Measurements from ENCODE around the gene COMT.

COMT gene

DNA sequence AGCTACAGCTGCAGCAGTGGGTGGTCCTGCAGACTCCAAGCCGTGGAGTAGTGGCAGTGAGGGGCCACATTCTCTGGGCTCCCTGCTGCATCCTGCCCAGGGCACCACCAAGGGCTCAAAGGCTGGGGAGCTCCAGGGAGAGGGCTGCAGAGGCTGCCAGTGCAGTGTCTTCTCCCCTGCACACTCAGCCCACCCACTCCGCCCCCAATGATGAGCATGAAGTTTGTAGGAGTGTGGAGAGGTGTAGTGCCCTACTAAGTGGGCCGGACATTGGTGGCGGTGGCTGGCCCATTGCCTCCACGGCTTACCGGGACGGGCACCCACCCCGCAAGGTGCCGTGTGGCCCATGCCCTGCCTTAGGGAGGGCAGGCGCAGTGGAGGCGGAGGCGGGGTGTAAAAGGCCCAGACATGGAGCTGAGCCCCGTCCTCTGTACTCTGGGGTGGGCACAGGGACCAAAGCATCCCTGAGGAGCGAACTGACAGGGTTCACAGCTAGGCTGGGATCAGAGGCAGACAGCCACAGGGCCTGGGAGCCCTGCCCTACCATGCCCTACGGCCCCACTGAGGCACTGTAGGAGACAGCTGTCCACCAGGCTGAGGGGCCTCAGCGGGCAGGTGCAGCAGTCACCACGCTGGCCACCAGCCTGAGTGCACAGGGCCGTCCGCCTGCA lies 56.1 kb downstream of the COMT start:
- DNase-seq = no peak

DNA sequence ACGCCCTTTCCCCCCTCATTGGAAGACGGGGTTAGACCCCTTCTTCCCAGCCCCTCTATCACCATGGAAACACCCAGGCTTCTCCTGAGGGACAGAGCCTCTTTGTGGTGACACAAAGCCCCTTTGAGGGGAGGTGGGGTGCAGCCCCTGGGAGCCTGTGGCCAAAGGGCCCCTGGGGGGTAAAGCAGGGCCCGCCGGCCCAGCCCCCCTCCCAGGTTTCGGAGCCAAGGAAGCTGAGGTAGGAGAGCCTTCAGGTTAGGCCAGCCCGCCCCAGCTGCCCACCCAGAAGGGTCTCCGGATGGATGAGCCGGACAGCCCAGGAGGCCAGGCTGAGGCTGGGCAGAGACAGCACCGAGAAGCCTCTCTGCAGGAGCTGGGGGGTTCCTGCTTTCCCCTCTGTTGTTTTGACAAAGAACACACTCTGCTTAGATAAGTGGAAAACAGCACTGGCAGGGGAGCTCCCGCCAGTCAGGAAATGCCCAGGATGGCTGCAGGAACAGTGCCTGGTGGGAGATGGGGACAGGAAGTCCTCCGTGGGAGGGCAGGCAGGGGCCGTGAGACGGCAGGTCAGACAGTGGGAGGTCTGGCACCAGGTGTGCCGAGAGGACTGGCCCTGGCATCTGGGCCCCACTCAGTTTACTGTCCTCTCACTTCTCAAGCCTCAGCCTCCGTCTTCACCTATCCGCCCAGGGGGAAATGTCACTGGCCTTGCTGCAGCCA lies 56.8 kb downstream of the COMT start:
- DNase-seq = no peak

DNA sequence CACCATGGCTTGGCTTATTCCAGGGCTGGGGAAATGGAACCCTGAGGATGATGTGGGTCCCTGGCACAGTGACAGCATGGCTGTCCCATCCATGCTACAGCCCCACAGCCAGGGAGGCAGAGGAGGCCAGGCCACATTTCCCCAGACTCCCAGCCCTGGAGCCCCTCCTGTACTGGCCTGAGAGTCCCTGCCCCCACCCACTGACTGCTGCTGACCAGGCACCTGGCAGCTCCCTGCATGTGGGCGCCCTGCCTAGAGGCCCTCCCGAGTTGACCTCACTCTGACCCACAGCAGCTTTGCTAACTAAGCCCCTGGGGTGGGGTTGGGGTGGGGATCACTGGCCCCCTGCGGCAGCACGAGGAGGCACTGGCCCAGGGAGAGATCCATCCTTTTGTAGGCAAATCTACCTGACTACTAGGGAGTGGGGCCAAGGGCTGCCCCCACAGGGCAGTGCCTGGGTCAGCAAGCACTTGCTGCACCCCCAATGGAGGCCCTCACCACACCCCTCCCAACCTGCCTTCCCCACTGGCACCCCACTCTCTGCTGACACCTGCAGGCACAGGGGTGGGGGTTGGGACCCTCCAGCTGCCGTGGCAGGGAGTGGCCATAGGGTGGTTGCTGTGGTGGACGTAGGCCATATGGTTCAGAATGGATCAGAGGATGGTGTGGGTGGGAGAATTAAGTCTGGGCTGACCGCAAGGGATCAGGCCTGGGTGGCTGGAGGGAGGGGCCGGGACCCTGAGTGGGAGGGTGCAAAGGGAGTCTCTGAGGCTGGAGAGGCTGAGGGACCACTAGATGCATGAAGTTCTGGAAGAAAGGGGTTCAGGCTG lies 57.6 kb downstream of the COMT start:
- no peak for DNase-seq

DNA sequence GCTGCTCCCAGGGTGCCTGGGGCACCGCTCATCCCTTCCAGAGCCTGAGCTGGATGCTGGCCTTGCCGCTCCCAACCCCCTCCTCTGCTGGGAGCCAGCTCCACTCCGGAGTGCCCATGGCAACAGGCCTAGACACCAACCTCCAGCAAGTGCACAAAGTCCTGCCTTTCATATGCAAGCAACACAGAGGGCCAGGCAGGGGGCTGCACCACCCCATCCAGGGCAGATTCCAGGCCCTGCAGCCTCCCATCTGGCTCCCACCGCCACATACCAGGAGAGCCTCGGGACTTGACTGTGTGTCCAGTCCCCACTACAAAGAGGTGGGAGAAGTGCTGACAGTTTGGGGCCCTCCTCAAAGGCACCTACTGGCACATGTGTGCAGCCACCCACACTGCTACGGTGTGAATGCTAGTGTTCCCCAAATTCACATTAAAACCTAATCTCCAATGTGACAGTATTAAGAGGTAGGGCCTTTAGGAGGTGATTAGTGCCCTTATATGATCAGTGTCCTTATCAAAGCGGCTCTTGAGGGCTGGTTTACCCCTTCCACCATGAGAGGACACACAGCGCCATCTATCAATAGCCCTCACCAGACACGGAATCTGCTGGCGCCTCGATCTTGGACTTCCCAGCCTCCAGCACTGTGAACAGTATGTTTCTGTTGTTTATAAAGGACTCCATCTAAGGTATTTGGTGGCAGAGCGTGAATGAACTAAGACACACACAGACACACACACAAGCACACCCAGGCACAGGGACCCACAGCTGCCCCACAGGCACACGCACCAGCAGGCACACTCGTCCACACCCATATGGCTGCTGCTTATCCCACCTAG lies 58.9 kb downstream of the COMT start:
- no peak for DNase-seq

DNA sequence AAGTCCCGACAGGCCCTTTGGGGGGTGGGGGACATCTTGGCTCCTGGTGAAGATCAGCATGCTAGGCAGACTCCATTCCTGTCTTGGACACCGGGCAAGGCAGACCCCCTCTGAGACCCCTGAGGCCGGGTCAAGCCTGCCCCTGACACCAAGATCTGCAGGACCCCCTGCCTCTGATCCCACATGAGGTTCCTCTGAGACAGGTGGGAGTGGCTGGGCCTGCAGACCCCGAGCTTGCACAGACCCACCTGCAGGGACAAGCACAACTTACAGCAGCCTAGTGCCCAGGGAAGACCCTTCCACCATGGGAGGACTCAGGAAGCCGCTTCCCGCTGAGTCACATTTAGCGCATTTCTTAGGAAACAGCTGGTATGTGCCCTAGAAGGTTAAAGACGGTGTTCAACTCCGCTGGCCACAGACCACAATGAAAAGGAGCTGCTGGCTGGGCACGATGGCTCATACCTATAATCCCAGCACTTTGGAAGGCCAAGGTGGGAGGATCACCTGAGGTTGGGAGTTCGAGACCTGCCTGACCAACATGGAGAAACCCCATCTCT lies 59.6 kb downstream of the COMT start:
- DNase-seq = no peak

DNA sequence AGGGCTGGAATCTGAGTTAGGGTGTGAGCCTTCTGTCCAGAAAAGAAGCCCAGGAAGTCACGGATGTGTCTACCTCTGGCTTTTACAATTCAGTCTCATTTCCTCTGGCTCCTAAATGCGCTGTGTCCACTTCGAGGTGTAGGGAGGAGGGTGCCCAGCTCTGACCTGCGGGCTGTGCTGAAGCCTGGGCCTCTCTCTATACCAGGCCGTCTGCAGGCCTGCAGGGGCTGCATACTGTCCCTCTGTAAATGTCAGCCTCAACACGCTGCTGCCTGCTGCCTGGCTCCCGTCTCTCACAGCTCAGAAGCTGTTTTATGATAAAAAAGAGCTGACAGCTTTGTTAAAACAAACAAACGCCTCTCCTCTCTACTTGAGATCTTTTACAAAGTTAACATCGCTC lies 60.6 kb downstream of the COMT start:
- no peak for DNase-seq

DNA sequence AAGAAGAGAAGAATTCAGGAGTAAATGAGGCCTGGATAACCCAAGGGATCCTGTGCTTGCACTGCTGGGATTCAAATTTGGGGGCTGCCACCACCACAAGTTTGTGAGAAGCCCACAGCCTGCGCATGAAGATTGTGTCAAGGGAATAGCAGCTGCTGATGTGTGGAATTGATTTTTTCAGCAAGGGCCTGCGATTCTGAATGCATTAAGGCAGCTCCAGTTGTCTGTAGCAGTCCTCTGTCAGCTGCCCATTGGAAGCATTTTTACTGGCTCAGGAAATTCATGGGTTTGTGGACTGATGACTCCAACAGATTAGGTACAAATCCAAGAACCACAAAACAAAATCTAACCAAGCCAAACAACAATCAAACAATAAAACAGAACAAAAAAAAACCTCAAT lies 61.1 kb downstream of the COMT start:
- DNase-seq = no peak

DNA sequence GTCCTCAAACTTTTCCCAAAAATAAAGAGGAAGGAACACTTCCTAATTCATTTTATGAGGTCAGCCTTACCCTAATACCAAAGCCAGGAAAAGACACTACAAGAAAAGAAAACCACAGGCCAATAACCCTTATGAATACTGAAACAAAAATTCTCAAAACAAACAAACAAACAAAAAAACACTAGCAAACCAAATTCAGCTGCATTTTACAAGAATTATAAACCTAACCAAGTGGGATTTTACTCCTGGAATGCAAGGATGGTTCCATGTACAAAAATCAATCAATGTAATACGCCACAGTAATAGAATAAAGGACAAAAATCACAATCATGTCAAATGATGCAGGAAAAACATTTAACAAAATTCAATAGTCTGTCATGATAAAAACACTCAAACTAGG lies 61.7 kb downstream of the COMT start:
- DNase-seq = no peak

DNA sequence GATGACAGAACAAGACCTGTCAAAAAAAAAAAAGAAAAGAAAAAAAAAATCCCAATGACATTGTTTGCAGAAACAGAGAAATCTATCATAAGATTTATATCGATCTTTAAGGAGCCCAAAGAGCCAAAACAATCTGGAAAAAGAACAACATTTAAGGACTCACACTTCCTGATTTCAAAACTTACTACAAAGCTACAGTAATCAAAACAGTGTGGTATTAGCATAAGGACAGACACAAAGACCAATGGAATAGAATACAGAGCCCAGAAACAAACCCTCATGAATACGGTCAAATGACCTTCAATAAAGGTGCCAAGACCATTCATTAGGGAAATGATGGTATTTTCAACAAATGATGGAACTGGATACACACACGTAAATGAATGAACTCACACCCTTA lies 62.9 kb downstream of the COMT start:
- DNase-seq = no peak

DNA sequence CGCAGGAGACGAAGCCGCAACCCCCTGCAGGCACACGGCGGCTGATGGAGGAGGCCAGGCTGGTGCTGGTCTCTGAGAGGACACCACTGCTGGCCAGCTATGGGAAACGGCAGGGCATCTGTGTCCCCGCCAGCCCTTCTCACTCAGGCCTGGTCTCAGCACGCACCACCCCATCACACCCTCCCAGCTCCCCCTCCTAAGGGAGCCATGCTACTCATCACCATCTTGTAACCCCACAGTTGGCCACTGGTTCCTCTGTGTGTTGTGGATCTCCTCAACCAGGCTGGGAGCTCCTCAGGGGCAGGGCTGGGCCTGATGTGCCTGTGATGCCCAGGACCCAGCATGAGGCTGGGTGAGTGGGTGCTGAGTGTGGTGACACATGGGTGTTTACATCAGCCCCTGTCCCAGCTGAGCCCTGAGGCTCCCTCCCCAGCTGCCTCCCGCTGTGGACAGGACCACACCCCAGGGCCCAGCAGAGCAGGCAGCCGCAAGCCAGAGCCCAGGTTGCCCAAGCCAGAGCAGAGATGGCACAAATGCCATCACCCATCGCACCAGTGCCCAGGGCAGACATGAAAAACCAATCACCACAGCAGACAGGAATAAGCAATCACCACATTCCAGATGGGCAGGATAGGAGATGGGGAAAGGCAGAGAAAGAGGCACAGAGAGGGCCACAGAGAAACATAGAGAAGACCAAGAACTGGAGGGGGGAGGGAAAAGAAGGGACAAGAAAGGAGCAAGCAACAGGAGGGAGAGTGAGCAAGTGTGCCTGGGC lies 66.8 kb downstream of the COMT start:
- no peak for DNase-seq

DNA sequence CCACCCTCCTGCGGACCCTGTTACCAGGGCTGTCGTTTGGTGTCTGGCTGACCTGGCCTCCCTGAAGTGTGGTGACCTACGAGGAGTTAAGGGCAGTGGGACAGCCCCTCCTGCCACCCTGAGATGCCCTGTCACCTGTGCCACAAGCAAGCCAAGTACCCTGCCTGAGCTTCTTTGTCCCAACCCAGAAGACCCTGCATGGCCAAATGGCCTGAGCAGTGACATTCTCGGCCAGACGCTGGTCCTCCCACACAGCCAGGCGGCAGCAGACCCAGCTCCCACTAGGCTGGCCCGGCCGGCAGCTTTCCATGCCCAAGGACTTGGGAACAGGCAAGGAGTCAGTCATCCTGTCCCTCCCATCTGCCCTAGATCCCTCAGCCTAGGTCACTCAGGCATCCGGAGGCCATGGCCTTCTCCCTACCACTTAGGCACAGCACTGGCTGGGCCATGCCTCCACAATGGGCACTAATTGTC lies 67.5 kb downstream of the COMT start:
- DNase-seq = no peak

DNA sequence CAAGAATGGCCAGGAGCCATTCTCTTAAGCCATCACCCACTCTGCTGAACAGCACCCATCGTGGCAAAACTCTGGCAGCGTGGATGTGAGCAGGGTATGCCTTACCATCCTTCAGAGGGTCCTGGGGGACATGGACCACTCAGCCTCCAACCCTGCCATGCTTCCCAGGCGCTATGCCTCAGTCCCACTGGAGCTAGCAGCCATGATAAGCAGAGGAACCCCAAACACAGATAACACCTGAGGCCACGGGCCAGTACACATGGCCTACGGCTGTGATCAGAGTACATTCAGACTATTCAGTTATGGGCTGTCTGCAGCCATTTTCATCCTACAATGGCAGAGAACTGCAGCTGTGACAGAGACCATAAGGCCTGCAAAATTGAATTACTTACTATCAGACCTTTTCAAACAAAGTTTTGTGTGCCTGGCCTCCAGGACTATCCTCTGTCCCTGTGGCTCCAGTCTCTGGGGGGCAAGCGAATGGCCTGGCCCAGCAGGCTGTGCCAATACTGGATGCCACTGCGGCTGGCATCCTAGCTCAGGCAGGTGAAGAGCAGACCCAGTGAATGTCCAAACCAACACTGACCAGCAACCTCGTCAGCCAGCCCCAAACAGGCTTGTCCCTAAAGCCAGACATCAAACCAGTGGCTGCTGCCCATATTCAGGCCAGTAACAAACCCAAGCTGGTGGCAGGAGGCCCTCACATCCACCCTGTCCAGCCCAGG lies 68.2 kb downstream of the COMT start:
- no peak for DNase-seq

DNA sequence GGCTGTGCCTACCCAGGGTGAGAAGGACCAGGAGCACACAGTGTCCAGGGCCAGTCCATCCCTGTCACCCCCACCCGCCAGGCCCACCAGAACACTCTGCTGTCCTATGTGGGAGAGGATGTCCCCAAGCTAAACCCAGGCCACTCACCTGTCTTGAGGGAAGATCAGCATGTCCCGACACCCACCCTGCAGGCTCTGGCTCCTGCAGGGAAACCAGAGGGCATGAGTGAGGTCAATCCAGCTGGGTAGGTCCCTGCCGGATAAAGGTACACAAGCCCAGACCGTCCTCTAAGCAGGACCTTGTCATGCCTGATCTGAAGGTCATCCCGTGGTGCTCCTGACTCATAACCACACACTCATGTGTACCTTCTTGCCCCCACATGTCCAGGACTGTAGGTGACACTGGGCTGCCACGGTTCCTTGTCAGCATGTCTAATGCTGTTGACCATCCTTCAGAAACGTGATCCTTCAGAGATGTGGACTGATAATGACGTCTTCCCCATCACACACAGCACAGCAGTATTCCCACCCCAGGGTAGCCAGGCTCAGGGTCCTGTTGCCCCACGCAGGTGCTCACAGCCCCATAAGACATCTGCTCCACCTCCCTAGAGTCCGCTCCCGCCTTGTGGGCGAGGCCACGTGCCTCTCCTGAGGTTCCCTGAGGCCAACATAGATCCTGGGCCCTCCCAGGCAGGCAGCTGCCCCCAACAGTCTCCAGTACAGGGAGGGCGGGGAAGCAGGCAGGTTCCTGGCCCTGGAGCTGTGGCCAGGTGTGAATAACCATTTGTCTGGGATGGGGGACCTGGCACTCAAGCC lies 68.9 kb downstream of the COMT start:
- DNase-seq = no peak

DNA sequence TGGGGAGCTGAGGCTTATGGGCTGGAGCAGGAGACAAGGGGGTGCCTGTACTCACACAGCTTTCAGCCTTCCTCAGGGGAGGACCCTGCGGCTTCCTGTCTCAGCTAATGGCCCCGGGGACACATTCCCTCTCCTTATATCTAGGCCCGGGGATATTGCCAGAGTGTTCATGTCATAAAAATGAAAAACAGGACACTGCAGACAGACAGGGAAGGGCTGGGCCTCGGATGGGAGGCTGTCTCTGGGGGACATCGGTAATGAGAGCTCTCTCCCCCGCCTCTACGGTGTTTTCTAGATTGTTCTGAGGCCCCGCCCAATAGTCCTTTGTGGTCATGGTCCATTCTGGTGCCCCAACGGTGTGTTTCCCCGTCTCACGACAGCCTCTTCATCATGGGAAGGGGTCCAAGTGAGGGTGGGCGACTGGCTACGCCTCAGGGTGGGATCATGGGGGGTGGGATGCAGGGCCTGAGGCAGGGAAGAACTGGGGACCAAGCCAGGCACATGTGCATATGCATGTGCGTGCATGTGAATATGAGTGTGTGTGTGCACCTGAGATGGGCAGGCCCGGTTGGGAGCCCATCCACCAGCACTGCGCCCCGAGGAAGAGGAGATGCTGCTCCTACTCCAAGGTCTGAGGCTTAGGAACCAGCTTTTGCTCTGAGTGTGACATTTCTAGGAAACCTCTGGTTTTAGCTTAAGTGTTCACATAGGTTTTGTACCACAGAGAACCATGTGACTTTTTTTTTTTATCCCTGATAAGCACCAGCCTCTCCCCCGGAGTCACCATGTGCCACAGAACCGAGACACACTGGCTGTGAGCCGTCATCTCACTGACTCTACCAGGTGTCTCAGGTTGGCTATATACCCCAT lies 69.8 kb downstream of the COMT start:
- DNase-seq = no peak

DNA sequence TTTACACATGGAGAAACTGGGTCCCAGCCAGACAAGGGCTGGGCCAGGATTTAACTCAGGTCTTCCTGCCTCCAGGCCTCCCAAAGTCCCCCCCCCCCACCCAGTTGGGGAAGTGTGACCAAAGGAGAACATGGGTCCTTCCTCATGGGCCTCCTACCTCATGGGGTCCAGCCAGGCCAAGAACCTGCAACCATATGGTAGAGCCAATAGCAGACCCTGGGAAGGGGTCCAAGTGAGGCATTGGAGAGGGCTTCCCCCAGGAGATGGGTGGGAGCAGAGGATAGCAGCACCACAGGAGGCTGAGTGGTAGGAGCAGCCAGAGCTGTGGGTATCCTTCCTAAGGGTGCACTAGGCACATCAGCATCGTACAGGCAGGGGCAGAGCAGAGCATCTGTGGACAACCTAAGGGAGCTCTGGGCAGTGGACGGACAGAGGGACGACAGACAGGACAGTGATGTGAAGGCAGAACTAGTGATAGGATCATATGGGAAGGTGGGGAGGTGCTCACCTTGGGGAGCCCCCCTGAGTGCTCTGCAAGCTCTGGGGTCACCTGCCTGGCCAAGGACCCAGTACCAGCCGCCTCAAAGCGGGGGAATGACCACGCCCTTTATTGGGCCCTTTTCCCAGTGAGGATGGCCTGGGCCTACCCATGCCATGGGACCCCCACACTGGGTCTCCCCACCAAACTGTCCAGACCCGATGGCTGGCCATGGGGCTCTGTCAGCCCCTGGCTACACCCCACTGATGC lies 70.6 kb downstream of the COMT start:
- no peak for DNase-seq

DNA sequence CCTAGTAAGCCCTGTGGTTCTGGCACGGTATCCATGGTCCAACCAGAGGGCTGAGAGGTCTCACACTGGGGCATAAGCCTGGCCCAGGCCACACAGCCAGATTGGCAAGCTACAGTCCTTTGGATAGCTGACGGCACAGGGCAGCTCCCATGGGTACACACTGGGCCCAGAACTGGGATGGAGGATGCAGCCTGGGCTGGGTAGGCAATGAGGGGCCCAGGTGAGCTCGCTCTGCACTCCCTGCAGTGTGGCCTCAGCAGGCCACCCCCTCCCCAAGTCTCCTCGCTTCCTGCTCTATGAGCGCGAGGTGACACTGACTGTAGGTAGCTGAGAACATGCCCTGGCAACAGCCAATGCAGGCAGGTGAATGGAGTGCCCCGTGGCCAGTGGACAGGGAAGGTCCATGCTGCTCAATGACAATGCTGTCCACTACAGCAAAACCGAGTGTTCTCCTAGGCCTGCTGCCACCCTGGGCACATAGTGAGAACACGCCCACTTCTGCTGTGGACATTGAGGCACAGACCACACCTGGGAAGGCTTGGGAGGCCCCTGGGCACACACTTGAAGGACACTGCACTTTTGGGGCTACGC lies 71.3 kb downstream of the COMT start:
- DNase-seq = no peak

DNA sequence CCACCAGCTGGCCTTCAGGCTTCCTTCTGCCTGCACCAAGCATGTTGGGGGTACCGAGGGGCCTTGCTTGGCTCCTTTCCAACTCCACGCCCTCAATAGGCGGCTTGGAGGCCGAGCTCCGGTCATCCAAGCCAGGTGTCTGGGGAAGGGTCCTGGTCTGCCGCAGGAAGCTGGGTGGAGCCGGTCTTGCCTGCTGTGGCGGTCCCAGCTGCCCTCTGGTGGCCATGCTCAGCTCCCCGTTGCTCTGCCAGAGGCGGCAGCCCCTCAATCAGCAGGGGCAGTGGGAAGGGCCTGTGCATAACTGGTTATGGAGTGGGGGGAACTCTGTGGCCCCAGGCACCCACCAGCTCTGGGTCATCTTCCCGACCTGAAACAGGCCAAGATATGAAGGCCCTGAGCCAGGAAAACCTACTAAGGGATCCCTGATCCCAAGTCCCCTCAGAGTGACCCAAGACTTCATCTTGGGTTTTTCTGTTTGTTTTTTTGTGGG lies 71.9 kb downstream of the COMT start:
- peak; percentile 11 for DNase-seq

Measured in kidney glomerular epithelial cell (primary cell).